Neutrophil (primary cell): ENCODE measurements around the gene MCOLN1.

ENCODE experiments used
- H3K27ac ChIP-seq: fragments of 200-600 bp; sonication (generic); 2 replicates; pipeline ENCODE4 v1.5.1; 2016; ENCODE audit warnings: mild to moderate bottlenecking, moderate library complexity
- H3K27me3 ChIP-seq: fragments of 200-600 bp; sonication (generic); 2 replicates; pipeline ENCODE4 v1.6.0; 2016; ENCODE audit warnings: mild to moderate bottlenecking
- H3K36me3 ChIP-seq: fragments of 200-600 bp; sonication (generic); 2 replicates; pipeline ENCODE4 v1.5.1; 2017
- H3K4me1 ChIP-seq, 2 experiments: fragments of 200-600 bp in 1 of 2; sonication (generic) in 1 of 2; 1 replicate in 1 of 2; 2 replicates in 1 of 2; pipeline versions ENCODE4 v1.5.1 to v1.6.1; 2013 to 2016; ENCODE audit warnings: low read depth in 1 of 2, low read length in 1 of 2, mild to moderate bottlenecking in 1 of 2, moderate library complexity in 1 of 2; ENCODE audit not compliant: control insufficient read depth in 1 of 2, insufficient read depth in 1 of 2
- H3K4me3 ChIP-seq, 2 experiments: fragments of 200-600 bp in 1 of 2; sonication (generic) in 1 of 2; 1 replicate in 1 of 2; 2 replicates in 1 of 2; pipeline ENCODE4 v1.5.1; 2013 to 2016; ENCODE audit warnings: low read depth in 1 of 2, low read length in 1 of 2, mild to moderate bottlenecking in 1 of 2, moderate library complexity in 1 of 2
- H3K9me3 ChIP-seq: fragments of 200-600 bp; sonication (generic); 2 replicates; pipeline ENCODE4 v1.5.1; 2016
- TF ChIP-seq, protein P1 (sequence below): fragments of 200-600 bp; sonication (generic); IDR thresholded peaks from 2 replicates; pipeline ENCODE4 v1.5.1; 2016; ENCODE audit warnings: antibody characterized with exemption

Gene MCOLN1

DNA sequence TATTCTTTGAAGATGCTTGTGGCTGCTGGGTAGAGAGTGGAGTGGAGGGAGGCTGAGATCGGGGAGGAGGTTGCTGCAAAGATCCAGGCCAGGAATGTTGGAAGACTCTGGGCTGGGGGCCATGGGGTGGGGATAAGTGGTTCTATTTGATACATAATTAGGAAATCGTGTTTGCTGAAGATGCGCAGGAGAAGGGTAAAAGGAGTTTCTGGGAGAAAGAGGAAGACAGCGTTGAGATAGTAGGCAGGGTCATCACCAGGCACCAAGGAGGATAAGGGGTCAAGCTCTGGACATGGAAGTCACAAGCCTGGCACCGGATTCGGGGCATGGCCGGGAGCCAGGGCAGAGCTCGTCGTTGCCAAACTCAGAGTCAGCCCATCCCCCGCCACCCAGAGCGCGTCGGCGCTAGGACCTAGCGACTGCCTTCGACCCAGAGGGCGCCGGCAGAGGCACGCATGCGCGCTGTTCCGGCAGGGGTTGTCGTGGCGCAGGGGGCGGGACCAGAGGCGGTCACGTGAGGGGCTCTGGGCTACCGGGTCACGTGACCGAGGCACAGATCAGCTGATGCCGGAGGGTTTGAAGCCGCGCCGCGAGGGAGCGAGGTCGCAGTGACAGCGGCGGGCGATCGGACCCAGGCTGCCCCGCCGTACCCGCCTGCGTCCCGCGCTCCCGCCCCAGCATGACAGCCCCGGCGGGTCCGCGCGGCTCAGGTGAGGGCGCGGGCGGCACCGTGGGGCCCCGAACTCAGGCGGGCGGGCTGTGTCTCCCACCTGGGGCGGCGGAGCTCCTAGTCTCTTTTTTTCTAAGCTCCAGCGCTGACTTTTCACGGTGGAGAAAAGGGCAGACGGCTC lies at the start of gene MCOLN1:
TSS of gene MCOLN1 (plus strand) at position 553 of the 851 bp plus-strand sequence. CDS start at position 680, 127 bp downstream.
- Histone ChIP-seq H3K4me1 (peaks cover 15 to 19% of the 10 kb centered on the region in 2 experiments), H3K9me3 (no peaks in the 10 kb centered on the region), H3K27ac (peak within 1 kb of the TSS; percentile 79), H3K4me3 (peak within 1 kb of the TSS; percentile 78 to 79), H3K27me3 (peaks cover 14% of the 10 kb centered on the region), H3K36me3 (peaks cover 13% of the 10 kb centered on the region)
- TF ChIP-seq, protein P1, sequence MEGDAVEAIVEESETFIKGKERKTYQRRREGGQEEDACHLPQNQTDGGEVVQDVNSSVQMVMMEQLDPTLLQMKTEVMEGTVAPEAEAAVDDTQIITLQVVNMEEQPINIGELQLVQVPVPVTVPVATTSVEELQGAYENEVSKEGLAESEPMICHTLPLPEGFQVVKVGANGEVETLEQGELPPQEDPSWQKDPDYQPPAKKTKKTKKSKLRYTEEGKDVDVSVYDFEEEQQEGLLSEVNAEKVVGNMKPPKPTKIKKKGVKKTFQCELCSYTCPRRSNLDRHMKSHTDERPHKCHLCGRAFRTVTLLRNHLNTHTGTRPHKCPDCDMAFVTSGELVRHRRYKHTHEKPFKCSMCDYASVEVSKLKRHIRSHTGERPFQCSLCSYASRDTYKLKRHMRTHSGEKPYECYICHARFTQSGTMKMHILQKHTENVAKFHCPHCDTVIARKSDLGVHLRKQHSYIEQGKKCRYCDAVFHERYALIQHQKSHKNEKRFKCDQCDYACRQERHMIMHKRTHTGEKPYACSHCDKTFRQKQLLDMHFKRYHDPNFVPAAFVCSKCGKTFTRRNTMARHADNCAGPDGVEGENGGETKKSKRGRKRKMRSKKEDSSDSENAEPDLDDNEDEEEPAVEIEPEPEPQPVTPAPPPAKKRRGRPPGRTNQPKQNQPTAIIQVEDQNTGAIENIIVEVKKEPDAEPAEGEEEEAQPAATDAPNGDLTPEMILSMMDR = peak; percentile 37

GRCh38 chr19:7475665-7476064 lies 46.8 kb upstream of the MCOLN1 start:
- Histone ChIP-seq H3K4me3 (no peak overlapping the region), H3K27ac (peak overlapping the region; percentile 48), H3K36me3 (peaks cover 31% of the 10 kb centered on the region), H3K9me3 (no peaks in the 10 kb centered on the region), H3K27me3 (no peaks in the 10 kb centered on the region), H3K4me1 (no peaks in the 10 kb centered on the region)
- TF ChIP-seq, protein P1 = no peak

DNA sequence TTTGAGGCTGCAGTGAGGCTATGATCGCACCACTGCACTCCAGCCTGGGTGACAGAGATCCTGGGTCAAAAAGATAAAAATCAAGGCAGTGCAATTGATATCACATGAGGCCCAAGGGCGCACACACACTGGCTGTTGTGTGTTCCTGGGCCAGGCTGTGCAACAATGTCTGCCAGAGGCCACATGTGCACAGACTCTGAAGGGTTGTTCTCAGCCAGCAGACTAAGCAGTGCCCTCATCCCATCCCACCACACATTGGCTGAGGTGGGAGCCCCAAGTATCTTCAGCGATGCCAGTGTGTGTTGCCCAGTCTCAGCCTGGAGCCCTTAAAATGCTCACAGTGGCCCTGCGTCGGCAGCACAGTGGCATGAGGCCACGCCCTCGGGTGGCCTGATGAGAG lies 46.2 kb upstream of the MCOLN1 start:
- TF ChIP-seq, protein P1 = no peak

GRCh38 chr19:7476777-7477494 lies 45.5 kb upstream of the MCOLN1 start:
- Histone ChIP-seq H3K27me3 (no peaks in the 10 kb centered on the region), H3K9me3 (no peaks in the 10 kb centered on the region), H3K27ac (no peak overlapping the region), H3K36me3 (peaks cover 18% of the 10 kb centered on the region), H3K4me1 (no peaks in the 10 kb centered on the region), H3K4me3 (no peak overlapping the region)
- TF ChIP-seq, protein P1 = no peak

More for the DNA sequence above, 46.2 kb upstream of the MCOLN1 start:
- H3K27ac ChIP-seq = peak overlapping the region; percentile 48
- H3K36me3 ChIP-seq = peaks cover 25% of the 10 kb centered on the region
- H3K4me1 ChIP-seq = no peaks in the 10 kb centered on the region
- no peak overlapping the region for H3K4me3 ChIP-seq
- no peaks in the 10 kb centered on the region for H3K27me3 ChIP-seq
- H3K9me3 ChIP-seq = no peaks in the 10 kb centered on the region

GRCh38 chr19:7477758-7478157 lies 44.7 kb upstream of the MCOLN1 start:
- no peak overlapping the region for H3K27ac ChIP-seq
- H3K27me3 ChIP-seq = peaks cover 4% of the 10 kb centered on the region
- peaks cover 0 to 3% of the 10 kb centered on the region in 2 experiments for H3K4me1 ChIP-seq
- peaks cover 10% of the 10 kb centered on the region for H3K36me3 ChIP-seq
- TF ChIP-seq, protein P1 = no peak
- no peak overlapping the region for H3K4me3 ChIP-seq
- H3K9me3 ChIP-seq = no peaks in the 10 kb centered on the region
